HEK293 (cell line): ENCODE results near the gene WSCD2.

ENCODE experiments used
- HOXA7 ChIP-seq: sonication (generic); formaldehyde crosslinking; IDR thresholded peaks from 2 replicates; pipeline ENCODE4 v1.8.1; 2022; ENCODE audit warnings: missing genetic modification reagents, borderline replicate concordance
- KLF8 ChIP-seq: fragments of 450-650 bp; formaldehyde crosslinking; IDR thresholded peaks from 2 replicates; pipeline ENCODE4 v1.5.1; 2016; ENCODE audit warnings: missing biosample characterization, missing genetic modification characterization
- TSHZ1 ChIP-seq: fragments of 450-650 bp; formaldehyde crosslinking; IDR thresholded peaks from 2 replicates; pipeline ENCODE4 v1.5.1; 2016; ENCODE audit warnings: missing biosample characterization, missing genetic modification characterization, borderline replicate concordance
- ZBTB21 ChIP-seq: fragments of 450-650 bp; formaldehyde crosslinking; IDR thresholded peaks from 2 replicates; pipeline ENCODE4 v1.5.1; 2017; ENCODE audit warnings: missing biosample characterization, missing genetic modification characterization
- ZNF658 ChIP-seq: fragments of 450-650 bp; formaldehyde crosslinking; IDR thresholded peaks from 2 replicates; pipeline ENCODE4; 2016; ENCODE audit warnings: missing biosample characterization, missing genetic modification characterization
- ZXDB ChIP-seq: fragments of 450-650 bp; formaldehyde crosslinking; IDR thresholded peaks from 2 replicates; pipeline ENCODE4 v1.5.1; 2016; ENCODE audit warnings: missing biosample characterization, missing genetic modification characterization
- TF ChIP-seq, protein P1 (sequence below): fragments of 450-650 bp; formaldehyde crosslinking; IDR thresholded peaks from 2 replicates; pipeline ENCODE4 v1.5.1; 2016; ENCODE audit warnings: missing biosample characterization, missing genetic modification characterization
- TF ChIP-seq, protein P2 (sequence below): fragments of 450-650 bp; formaldehyde crosslinking; IDR thresholded peaks from 2 replicates; pipeline ENCODE4 v1.5.1; 2016; ENCODE audit warnings: missing biosample characterization, missing genetic modification characterization
- TF ChIP-seq, protein P3 (sequence below): fragments of 450-650 bp; formaldehyde crosslinking; IDR thresholded peaks from 2 replicates; pipeline ENCODE4 v1.5.1; 2016; ENCODE audit warnings: missing biosample characterization, missing genetic modification characterization

- TF ChIP-seq, protein P1, sequence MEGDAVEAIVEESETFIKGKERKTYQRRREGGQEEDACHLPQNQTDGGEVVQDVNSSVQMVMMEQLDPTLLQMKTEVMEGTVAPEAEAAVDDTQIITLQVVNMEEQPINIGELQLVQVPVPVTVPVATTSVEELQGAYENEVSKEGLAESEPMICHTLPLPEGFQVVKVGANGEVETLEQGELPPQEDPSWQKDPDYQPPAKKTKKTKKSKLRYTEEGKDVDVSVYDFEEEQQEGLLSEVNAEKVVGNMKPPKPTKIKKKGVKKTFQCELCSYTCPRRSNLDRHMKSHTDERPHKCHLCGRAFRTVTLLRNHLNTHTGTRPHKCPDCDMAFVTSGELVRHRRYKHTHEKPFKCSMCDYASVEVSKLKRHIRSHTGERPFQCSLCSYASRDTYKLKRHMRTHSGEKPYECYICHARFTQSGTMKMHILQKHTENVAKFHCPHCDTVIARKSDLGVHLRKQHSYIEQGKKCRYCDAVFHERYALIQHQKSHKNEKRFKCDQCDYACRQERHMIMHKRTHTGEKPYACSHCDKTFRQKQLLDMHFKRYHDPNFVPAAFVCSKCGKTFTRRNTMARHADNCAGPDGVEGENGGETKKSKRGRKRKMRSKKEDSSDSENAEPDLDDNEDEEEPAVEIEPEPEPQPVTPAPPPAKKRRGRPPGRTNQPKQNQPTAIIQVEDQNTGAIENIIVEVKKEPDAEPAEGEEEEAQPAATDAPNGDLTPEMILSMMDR (tag by site-specific recombination): no peak
- TF ChIP-seq, protein P2, sequence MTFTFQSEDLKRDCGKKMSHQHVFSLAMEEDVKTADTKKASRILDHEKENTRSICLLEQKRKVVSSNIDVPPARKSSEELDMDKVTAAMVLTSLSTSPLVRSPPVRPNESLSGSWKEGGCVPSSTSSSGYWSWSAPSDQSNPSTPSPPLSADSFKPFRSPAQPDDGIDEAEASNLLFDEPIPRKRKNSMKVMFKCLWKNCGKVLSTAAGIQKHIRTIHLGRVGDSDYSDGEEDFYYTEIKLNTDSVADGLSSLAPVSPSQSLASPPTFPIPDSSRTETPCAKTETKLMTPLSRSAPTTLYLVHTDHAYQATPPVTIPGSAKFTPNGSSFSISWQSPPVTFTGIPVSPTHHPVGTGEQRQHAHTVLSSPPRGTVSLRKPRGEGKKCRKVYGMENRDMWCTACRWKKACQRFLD (tag by site-specific recombination): no peak
- TF ChIP-seq TSHZ1 (tag by site-specific recombination) (no peak), ZBTB21 (tag by site-specific recombination) (no peak), KLF8 (tag by site-specific recombination) (no peak), ZNF658 (tag by site-specific recombination) (no peak), HOXA7 (CRISPR knock-in tag) (no peak), ZXDB (tag by site-specific recombination) (no peak)
- TF ChIP-seq, protein P3, sequence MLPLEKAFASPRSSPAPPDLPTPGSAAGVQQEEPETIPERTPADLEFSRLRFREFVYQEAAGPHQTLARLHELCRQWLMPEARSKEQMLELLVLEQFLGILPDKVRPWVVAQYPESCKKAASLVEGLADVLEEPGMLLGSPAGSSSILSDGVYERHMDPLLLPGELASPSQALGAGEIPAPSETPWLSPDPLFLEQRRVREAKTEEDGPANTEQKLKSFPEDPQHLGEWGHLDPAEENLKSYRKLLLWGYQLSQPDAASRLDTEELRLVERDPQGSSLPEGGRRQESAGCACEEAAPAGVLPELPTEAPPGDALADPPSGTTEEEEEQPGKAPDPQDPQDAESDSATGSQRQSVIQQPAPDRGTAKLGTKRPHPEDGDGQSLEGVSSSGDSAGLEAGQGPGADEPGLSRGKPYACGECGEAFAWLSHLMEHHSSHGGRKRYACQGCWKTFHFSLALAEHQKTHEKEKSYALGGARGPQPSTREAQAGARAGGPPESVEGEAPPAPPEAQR: no peak
Observed at GRCh38 chr12:108131657-108132126, 2.6 kb downstream of the WSCD2 start.
